HepG2 (cell line): ENCODE results near the gene SLC29A3. TPM values are rescaled to one million over a fixed set of nuclear protein-coding genes. Genes with fewer than 3 reads are reported as not detected.

Source experiments
- ATAC-seq: fragments of 200-7000 bp; cut with Tn5 transposase; 3 replicates; pipeline ENCODE4 v1.9.1; 2020; ENCODE audit warnings: mild to moderate bottlenecking, moderate library complexity
- BruUV-seq: library from RNA; stranded (reverse); fragments of 400-500 nt; replicated peaks from 2 replicates; lab custom pipeline; 2021; lab: Mats Ljungman, UMichigan
- CTCF ChIA-PET: fragments of 300-600 bp; formaldehyde crosslinking; extraction: SDS; loops from one replicate; lab custom pipeline; 2021; ENCODE audit warnings: low total read pairs, inconsistent platforms, low intra/inter-chr PET ratio; lab: Yijun Ruan, JAX
- POLR2A ChIA-PET: fragments of 350-600 bp; sonication (Branson Sonifier 250); formaldehyde crosslinking; loops from one replicate; lab custom pipeline; 2020; ENCODE audit warnings: antibody characterized with exemption, inconsistent platforms; lab: Yijun Ruan, JAX
- DNase-seq: peaks from one replicate; pipeline ENCODE4 v3.0.0-alpha.2; 2015; ENCODE audit warnings: low spot score
- FAIRE-seq: peaks from 3 replicates; lab custom pipeline; 2011; peaks lifted over from hg19 to GRCh38; lab: Jason Lieb, UNC
- H2AFZ ChIP-seq: one replicate; pipeline ENCODE4 v1.6.1; 2011; ENCODE audit warnings: low read length, inconsistent platforms
- H3K27ac ChIP-seq: fragments of 300-600 bp; 3 replicates; pipeline ENCODE4 v1.8.0; 2011; ENCODE audit warnings: mixed run types, mild to moderate bottlenecking, mixed read lengths, low read length, inconsistent platforms; ENCODE audit not compliant: insufficient read depth; ENCODE audit errors: extremely low read length
- H3K27me3 ChIP-seq, 2 experiments: fragments of 200-600 bp in 1 of 2; 2 replicates in 1 of 2; 3 replicates in 1 of 2; pipeline versions ENCODE4 v1.6.0 to v1.8.0; 2011; ENCODE audit warnings: low read length in 2 of 2, mild to moderate bottlenecking in 2 of 2, moderate library complexity in 2 of 2, inconsistent platforms in 1 of 2; ENCODE audit not compliant: insufficient read depth in 2 of 2, control insufficient read depth in 1 of 2
- H3K36me3 ChIP-seq, 2 experiments: fragments of 200-600 bp in 1 of 2; replicated peaks in 1 of 2; 2 replicates in 1 of 2; 3 replicates in 1 of 2; pipeline versions ENCODE4 v1.5.1 to v1.8.0; 2011; ENCODE audit warnings: low read length in 2 of 2, inconsistent platforms in 1 of 2; ENCODE audit not compliant: insufficient read depth in 2 of 2, control insufficient read depth in 1 of 2
- H3K4me1 ChIP-seq: 2 replicates; pipeline ENCODE4 v1.5.1; 2012; ENCODE audit warnings: low read length, inconsistent platforms; ENCODE audit not compliant: insufficient read depth
- H3K4me2 ChIP-seq: 2 replicates; pipeline ENCODE4 v1.6.0; 2011; ENCODE audit warnings: low read depth, low read length, inconsistent platforms
- H3K4me3 ChIP-seq, 3 experiments: fragments of 200-600 bp in 1 of 3; sonication (generic), shearing (Covaris generic) in 1 of 3; replicated peaks in 1 of 3; 2 replicates each; pipeline ENCODE4 v1.5.1; 2011 to 2016; ENCODE audit warnings: low read length in 3 of 3, inconsistent platforms in 2 of 3, low read depth in 2 of 3, mild to moderate bottlenecking in 2 of 3, control low read depth in 1 of 3, mixed read lengths in 1 of 3; ENCODE audit not compliant: insufficient read depth in 1 of 3
- H3K79me2 ChIP-seq: one replicate; pipeline ENCODE4 v1.6.1; 2011; ENCODE audit warnings: low read length, inconsistent platforms; ENCODE audit not compliant: insufficient read depth
- H3K9ac ChIP-seq: 2 replicates; pipeline ENCODE4 v1.6.0; 2011; ENCODE audit warnings: mild to moderate bottlenecking, low read depth, low read length, inconsistent platforms; ENCODE audit not compliant: insufficient read depth
- H3K9me3 ChIP-seq: 2 replicates; pipeline ENCODE4 v1.5.1; 2012; ENCODE audit warnings: mild to moderate bottlenecking, low read length
- H4K20me1 ChIP-seq: 2 replicates; pipeline ENCODE4 v1.6.0; 2011; ENCODE audit warnings: inconsistent platforms, mild to moderate bottlenecking, low read length, moderate library complexity; ENCODE audit not compliant: insufficient read depth
- EEA1 ChIP-seq: sonication (generic); formaldehyde crosslinking; IDR thresholded peaks from 2 replicates; pipeline ENCODE4 v1.5.1; 2020; ENCODE audit warnings: mild to moderate bottlenecking, missing genetic modification reagents, borderline replicate concordance
- GATA4 ChIP-seq: sonication (generic); IDR thresholded peaks from 2 replicates; pipeline ENCODE4 v1.6.1; 2016; ENCODE audit warnings: antibody characterized with exemption, low read depth, borderline replicate concordance
- HNRNPH1 ChIP-seq: fragments of 200-400 bp; formaldehyde crosslinking; optimal IDR thresholded peaks from 2 replicates; pipeline ENCODE3; 2017; ENCODE audit warnings: mild to moderate bottlenecking, low read depth, low read length
- KDM5B ChIP-seq: sonication (generic); formaldehyde crosslinking; IDR thresholded peaks from 2 replicates; pipeline ENCODE4 v1.4.0; 2020; ENCODE audit warnings: missing genetic modification reagents, mild to moderate bottlenecking, borderline replicate concordance
- MED1 ChIP-seq: sonication (generic); formaldehyde crosslinking; IDR thresholded peaks from 2 replicates; pipeline ENCODE4 v1.4.0; 2020; ENCODE audit warnings: missing genetic modification reagents
- NR2C2 ChIP-seq: sonication (generic); formaldehyde crosslinking; IDR thresholded peaks from 2 replicates; pipeline ENCODE4 v1.4.0; 2020; ENCODE audit warnings: missing genetic modification reagents, mild to moderate bottlenecking, moderate library complexity, borderline replicate concordance
- PHB2 ChIP-seq: fragments of 450-650 bp; IDR thresholded peaks from 2 replicates; pipeline ENCODE4 v1.6.1; 2018; ENCODE audit not compliant: partially characterized antibody
- SOX5 ChIP-seq: IDR thresholded peaks from 2 replicates; pipeline ENCODE4 v1.6.1; 2016; ENCODE audit warnings: borderline replicate concordance
- U2AF2 ChIP-seq: fragments of 200-400 bp; formaldehyde crosslinking; IDR thresholded peaks from 2 replicates; pipeline ENCODE4 v1.6.1; 2017; ENCODE audit warnings: low read depth, mild to moderate bottlenecking, low read length
- ZIK1 ChIP-seq: sonication (generic); formaldehyde crosslinking; IDR thresholded peaks from 2 replicates; pipeline ENCODE4 v1.5.0; 2020; ENCODE audit warnings: mild to moderate bottlenecking, low read depth, missing genetic modification reagents, borderline replicate concordance
- ZMYM4 ChIP-seq: sonication (generic); formaldehyde crosslinking; IDR thresholded peaks from 2 replicates; pipeline ENCODE4 v1.8.1; 2023; ENCODE audit warnings: mild to moderate bottlenecking, missing genetic modification reagents
- ZNF12 ChIP-seq: sonication (generic); formaldehyde crosslinking; IDR thresholded peaks from 2 replicates; pipeline ENCODE4 v1.5.0; 2020; ENCODE audit warnings: missing genetic modification reagents
- ZNF253 ChIP-seq: sonication (generic); formaldehyde crosslinking; IDR thresholded peaks from 2 replicates; pipeline ENCODE4 v1.8.0; 2022; ENCODE audit warnings: mild to moderate bottlenecking, missing genetic modification reagents, borderline replicate concordance
- ZNF292 ChIP-seq: sonication (generic); formaldehyde crosslinking; IDR thresholded peaks from 2 replicates; pipeline ENCODE4 v1.8.1; 2022; ENCODE audit warnings: mild to moderate bottlenecking, low read depth, missing genetic modification reagents, borderline replicate concordance
- ZNF430 ChIP-seq: sonication (generic); formaldehyde crosslinking; IDR thresholded peaks from 2 replicates; pipeline ENCODE4 v1.9.0; 2021; ENCODE audit warnings: mild to moderate bottlenecking, missing genetic modification reagents
- ZNF615 ChIP-seq: sonication (generic); formaldehyde crosslinking; IDR thresholded peaks from 2 replicates; pipeline ENCODE4 v1.5.0; 2020; ENCODE audit warnings: mild to moderate bottlenecking, missing genetic modification reagents, borderline replicate concordance
- ZNF644 ChIP-seq: IDR thresholded peaks from 2 replicates; pipeline ENCODE4 v1.6.1; 2016; ENCODE audit warnings: low read depth
- ZNF670 ChIP-seq: sonication (generic); formaldehyde crosslinking; IDR thresholded peaks from 2 replicates; pipeline ENCODE4 v1.8.0; 2022; ENCODE audit warnings: mild to moderate bottlenecking, missing genetic modification reagents, borderline replicate concordance
- ZZZ3 ChIP-seq: sonication (generic); formaldehyde crosslinking; IDR thresholded peaks from 2 replicates; pipeline ENCODE4 v1.4.0; 2020; ENCODE audit warnings: missing genetic modification reagents, mild to moderate bottlenecking, borderline replicate concordance
- WGBS: methylation state at CpG from one replicate; pipeline ENCODE4 v1.1.6; 2017; ENCODE audit warnings: low lambda C conversion rate; 5-methylcytosine and 5-hydroxymethylcytosine counted together
- in situ Hi-C: cut with HindIII; loops from 2 replicates; pipeline ENCODE4 v1.10.0; 2017; ENCODE audit warnings: low pct_unique_long_range_greater_than_20kb; ENCODE audit not compliant: extremely low pct_ligation_motif_present
- intact Hi-C: fragments of 100-400 bp; cut with micrococcal nuclease; formaldehyde crosslinking; loops from one replicate; pipeline ENCODE4 v1.10.0; 2022; ENCODE audit not compliant: unreplicated experiment
- polyA plus RNA-seq, 8 experiments: library from polyadenylated mRNA; depleted of rRNA in 3 of 8; stranded (reverse) in 7 of 8; unstranded in 1 of 8; fragments of >200 nt; fragmentation: Illumina TruSeq in 4 of 8; extraction: Trizol in 4 of 8; gene quantifications; 2 replicates each; pipeline versions ENCODE4 v1.2.1 to v1.2.3, GENCODE V29; 2011 to 2016; ENCODE audit warnings: low read depth in 4 of 8, missing spikeins in 1 of 8, mixed read lengths in 1 of 8; ENCODE audit not compliant: insufficient read depth in 1 of 8
- total RNA-seq, 5 experiments: library from RNA; depleted of rRNA; stranded (reverse); fragments of >200 nt; fragmentation: Illumina TruSeq; extraction: Trizol; gene quantifications; 2 replicates each; pipeline ENCODE4 v1.2.3, GENCODE V29; 2016; ENCODE audit warnings: low read depth in 1 of 5
- TF ChIP-seq, protein P1 (sequence below): sonication (generic); formaldehyde crosslinking; IDR thresholded peaks from 2 replicates; pipeline ENCODE4 v1.8.1; 2023; ENCODE audit warnings: missing genetic modification reagents, inconsistent platforms, borderline replicate concordance
- TF ChIP-seq, protein P2 (sequence below): sonication (generic); formaldehyde crosslinking; IDR thresholded peaks from 2 replicates; pipeline ENCODE4 v1.9.0; 2021; ENCODE audit warnings: missing genetic modification reagents, mild to moderate bottlenecking, borderline replicate concordance

SLC29A3 gene
- total and polyA plus RNA-seq, 2 of the 13 experiments (the other 11 are each of a cell fraction or from before 2014, with no cell fraction given) = 8.6 to 11.8 TPM

DNA sequence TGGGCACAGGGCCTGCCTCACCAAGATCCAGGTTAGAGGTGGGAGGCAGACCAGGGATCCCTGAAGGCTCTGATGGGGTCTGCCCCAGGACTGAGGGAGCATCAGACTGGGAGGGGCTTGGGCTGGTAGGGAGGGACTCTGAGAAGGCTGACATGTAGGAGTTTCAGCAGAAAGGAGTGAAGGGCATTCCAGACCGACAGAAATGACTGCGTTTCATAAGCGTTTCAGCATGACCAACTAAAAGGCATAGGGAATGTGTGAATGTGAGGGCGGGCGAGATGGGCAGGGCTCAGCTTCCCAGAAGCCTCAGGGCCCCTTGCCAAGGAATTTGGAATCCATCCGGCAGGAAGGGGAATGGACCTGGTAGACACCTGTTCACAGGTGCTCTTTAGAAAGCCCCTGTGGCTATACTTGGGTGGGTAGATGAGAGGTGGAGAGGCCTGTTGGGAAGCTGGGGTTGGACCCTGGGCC is 24.9 kb upstream of the SLC29A3 start (continued):
- no peak for TF ChIP-seq ZNF430
- TF ChIP-seq ZNF253 (CRISPR knock-in tag) = no peak
- no peak for TF ChIP-seq ZZZ3 (CRISPR knock-in tag)
- TF ChIP-seq ZNF12 (CRISPR knock-in tag) = no peak
- TF ChIP-seq, protein P1, sequence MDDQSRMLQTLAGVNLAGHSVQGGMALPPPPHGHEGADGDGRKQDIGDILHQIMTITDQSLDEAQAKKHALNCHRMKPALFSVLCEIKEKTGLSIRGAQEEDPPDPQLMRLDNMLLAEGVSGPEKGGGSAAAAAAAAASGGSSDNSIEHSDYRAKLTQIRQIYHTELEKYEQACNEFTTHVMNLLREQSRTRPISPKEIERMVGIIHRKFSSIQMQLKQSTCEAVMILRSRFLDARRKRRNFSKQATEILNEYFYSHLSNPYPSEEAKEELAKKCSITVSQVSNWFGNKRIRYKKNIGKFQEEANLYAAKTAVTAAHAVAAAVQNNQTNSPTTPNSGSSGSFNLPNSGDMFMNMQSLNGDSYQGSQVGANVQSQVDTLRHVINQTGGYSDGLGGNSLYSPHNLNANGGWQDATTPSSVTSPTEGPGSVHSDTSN = no peak
- TF ChIP-seq GATA4 = no peak
- no peak for TF ChIP-seq HNRNPH1
- TF ChIP-seq ZNF615 (CRISPR knock-in tag) = no peak
- TF ChIP-seq ZIK1 (CRISPR knock-in tag) = no peak
- TF ChIP-seq MED1 (CRISPR knock-in tag) = no peak

DNA sequence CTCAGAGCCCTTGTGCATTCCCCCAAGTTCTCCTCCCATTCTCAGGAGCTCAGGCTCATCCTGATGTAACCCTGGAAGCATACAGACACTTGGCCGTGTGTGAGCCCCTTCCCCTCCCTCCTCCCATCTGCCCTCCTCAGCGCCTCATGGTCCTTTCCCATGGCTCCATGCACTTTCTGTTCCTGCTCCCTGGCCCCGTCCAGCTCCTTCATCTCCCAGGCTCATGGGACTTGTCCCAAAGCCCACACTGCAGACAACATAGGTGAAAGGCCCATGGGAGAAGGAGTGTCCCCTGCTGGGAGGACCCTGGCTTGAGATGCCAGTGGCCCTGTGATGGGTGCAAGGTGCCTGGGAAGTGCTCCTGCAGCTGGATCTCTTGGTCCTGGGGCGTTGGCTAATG is 24.2 kb upstream of the SLC29A3 start:
- POLR2A ChIA-PET = no interaction called here
- Histone ChIP-seq H3K9ac (no peak overlapping the region), H3K9me3 (no peaks in the 10 kb centered on the region), H3K4me2 (no peak overlapping the region), H3K4me1 (peaks cover 26% of the 10 kb centered on the region), H3K36me3 (no peaks in the 10 kb centered on the region), H3K27me3 (peaks cover 2 to 21% of the 10 kb centered on the region in 2 experiments; a peak in 3 of 5 replicates)
- intact Hi-C loops = no loop called here
- FAIRE-seq (no peak), ATAC-seq (no peak)
- TF ChIP-seq, protein P2, sequence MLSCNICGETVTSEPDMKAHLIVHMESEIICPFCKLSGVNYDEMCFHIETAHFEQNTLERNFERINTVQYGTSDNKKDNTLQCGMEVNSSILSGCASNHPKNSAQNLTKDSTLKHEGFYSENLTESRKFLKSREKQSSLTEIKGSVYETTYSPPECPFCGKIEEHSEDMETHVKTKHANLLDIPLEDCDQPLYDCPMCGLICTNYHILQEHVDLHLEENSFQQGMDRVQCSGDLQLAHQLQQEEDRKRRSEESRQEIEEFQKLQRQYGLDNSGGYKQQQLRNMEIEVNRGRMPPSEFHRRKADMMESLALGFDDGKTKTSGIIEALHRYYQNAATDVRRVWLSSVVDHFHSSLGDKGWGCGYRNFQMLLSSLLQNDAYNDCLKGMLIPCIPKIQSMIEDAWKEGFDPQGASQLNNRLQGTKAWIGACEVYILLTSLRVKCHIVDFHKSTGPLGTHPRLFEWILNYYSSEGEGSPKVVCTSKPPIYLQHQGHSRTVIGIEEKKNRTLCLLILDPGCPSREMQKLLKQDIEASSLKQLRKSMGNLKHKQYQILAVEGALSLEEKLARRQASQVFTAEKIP (CRISPR knock-in tag) = no peak
- no peak for TF ChIP-seq ZMYM4 (CRISPR knock-in tag)
- no peak for TF ChIP-seq EEA1 (CRISPR knock-in tag)
- TF ChIP-seq SOX5 (CRISPR knock-in tag) = no peak
- TF ChIP-seq NR2C2 (CRISPR knock-in tag) = no peak
- no peak for TF ChIP-seq KDM5B (CRISPR knock-in tag)
- TF ChIP-seq U2AF2 = no peak
- TF ChIP-seq ZNF644 (CRISPR knock-in tag) = no peak
- TF ChIP-seq ZNF670 = no peak
- TF ChIP-seq ZNF292 (CRISPR knock-in tag) = no peak
- no peak for TF ChIP-seq PHB2
- TF ChIP-seq, all 625 proteins: peak for 0
- Histone ChIP-seq H3K27ac (no peak overlapping the region), H3K79me2 (no peaks in the 10 kb centered on the region), H2AFZ (no peak overlapping the region), H4K20me1 (no peaks in the 10 kb centered on the region), H3K4me3 (no peak overlapping the region)
- BruUV-seq = no TSS peak
- in situ Hi-C loops = no loop called here
- DNase-seq = no peak
- WGBS = 5% methylated on average over 4 of the region's 4 CpGs
- CTCF ChIA-PET = no interaction called here
